KOPT-K1 (cell line): ENCODE measurements around the gene LGALS16.
"Not testable (repeated sequence)": the region's sequence is repeated elsewhere in the genome, so short reads cannot be mapped to it uniquely, and the experiment has no call there.

Experiments
- H3K27ac ChIP-seq: fragments of 200-600 bp; sonication (generic); 2 replicates; pipeline ENCODE4 v1.5.1; 2016; ENCODE audit warnings: antibody characterized with exemption, mild to moderate bottlenecking, low read depth, low read length; ENCODE audit not compliant: poor library complexity, severe bottlenecking
- H3K36me3 ChIP-seq: fragments of 200-600 bp; sonication (generic); 2 replicates; pipeline ENCODE4 v1.5.1; 2017; ENCODE audit warnings: antibody characterized with exemption, mild to moderate bottlenecking, low read length, moderate library complexity; ENCODE audit not compliant: insufficient read depth
- H3K9me3 ChIP-seq: fragments of 200-600 bp; sonication (generic); 2 replicates; pipeline ENCODE4 v1.5.1; 2017; ENCODE audit warnings: antibody characterized with exemption, low read length, mild to moderate bottlenecking; ENCODE audit not compliant: insufficient read depth, poor library complexity, severe bottlenecking

The LGALS16 gene, protein sequence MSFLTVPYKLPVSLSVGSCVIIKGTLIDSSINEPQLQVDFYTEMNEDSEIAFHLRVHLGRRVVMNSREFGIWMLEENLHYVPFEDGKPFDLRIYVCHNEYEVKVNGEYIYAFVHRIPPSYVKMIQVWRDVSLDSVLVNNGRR

GRCh38 chr19:39655613-39656012 is at the start of gene LGALS16:
LGALS16 (plus strand) TSS chr19:39655913; CDS start chr19:39655962, 49 bp downstream.
- no peaks in the 10 kb centered on the region for H3K9me3 ChIP-seq
- no peaks in the 10 kb centered on the region for H3K36me3 ChIP-seq
- H3K27ac ChIP-seq, result no peak within 1 kb of the TSS

GRCh38 chr19:39607021-39607420 is 48.7 kb upstream of the LGALS16 start:
- no peak overlapping the region for H3K27ac ChIP-seq
- H3K36me3 ChIP-seq, result no peaks in the 10 kb centered on the region
- H3K9me3 ChIP-seq, result no peaks in the 10 kb centered on the region

GRCh38 chr19:39607561-39607960 is 48.2 kb upstream of the LGALS16 start:
- Histone ChIP-seq H3K36me3 (no peaks in the 10 kb centered on the region), H3K9me3 (no peaks in the 10 kb centered on the region), H3K27ac (no peak overlapping the region)

GRCh38 chr19:39613597-39613996 is 42.1 kb upstream of the LGALS16 start:
- H3K27ac ChIP-seq, result no peak overlapping the region
- peaks cover 15% of the 10 kb centered on the region for H3K9me3 ChIP-seq

GRCh38 chr19:39617745-39618144 is 38.0 kb upstream of the LGALS16 start:
- Histone ChIP-seq H3K36me3 (no peaks in the 10 kb centered on the region), H3K27ac (no peak overlapping the region), H3K9me3 (peaks cover 14% of the 10 kb centered on the region)

More at GRCh38 chr19:39613597-39613996, 42.1 kb upstream of the LGALS16 start:
- no peaks in the 10 kb centered on the region for H3K36me3 ChIP-seq

DNA sequence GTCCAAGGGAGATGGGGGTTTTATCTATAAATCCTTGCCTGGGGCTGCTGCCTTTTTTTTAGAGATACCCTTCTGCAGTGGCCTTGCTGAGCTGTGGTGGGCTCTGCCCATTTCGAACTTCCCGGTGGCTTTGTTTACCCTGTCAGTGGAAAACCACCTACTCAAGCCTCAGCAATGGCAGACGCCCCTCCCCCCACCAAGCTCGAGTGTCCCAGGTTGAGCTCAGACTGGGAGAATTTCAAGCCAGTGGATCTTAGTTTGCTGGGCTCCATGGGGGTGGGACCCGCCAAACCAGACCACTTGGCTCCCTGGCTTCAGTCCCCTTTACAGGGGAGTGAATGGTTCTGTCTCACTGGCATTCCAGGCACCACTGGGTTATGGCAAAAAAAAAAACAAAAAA is 31.8 kb upstream of the LGALS16 start:
- Histone ChIP-seq H3K27ac (no peak overlapping the region), H3K36me3 (no peaks in the 10 kb centered on the region), H3K9me3 (peaks cover 3% of the 10 kb centered on the region)

DNA sequence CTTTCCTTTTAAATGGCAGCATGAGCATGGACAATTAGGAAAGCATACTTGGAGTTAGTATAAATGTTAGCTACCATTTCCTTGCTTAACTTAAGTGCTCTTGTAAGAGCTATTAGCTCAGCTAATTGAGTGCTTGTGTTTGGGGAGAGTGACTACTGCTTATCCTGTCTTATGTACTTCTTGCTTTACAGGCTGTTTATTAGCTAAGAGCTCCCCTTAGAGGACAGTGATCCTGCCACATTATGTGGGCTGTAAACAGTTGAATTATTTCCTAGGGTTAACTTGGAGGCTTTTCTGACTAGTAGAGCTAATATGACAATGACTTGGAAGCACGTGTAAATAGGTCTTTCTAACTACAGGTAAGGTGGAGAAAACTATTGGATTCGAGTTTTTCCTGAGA is 28.1 kb upstream of the LGALS16 start:
- H3K27ac ChIP-seq, H3K36me3 ChIP-seq, H3K9me3 ChIP-seq: not testable (repeated sequence)

DNA sequence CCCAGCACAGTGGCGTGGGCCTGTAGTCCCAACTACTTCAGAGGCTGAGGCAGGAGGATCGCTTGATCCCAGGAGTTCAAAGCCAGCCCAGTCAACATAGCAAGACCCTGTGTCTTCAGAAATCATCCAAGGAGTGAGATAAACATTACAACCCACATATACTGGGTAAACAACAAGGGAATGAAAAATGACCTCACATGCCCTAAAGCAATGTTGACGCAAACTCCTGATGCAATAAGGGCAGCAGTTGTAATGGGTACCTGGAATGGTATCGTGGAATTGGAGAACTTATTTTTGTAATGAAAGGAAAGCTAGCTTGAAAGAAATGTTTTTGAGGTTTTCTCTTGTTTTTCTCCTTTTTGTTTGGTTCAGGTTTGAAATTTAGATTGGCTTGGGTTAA is 24.5 kb upstream of the LGALS16 start:
- H3K9me3 ChIP-seq, result no peaks in the 10 kb centered on the region
- no peak overlapping the region for H3K27ac ChIP-seq
- H3K36me3 ChIP-seq, result no peaks in the 10 kb centered on the region

GRCh38 chr19:39631626-39632025 is 24.1 kb upstream of the LGALS16 start:
- Histone ChIP-seq H3K9me3 (no peaks in the 10 kb centered on the region), H3K27ac (no peak overlapping the region), H3K36me3 (no peaks in the 10 kb centered on the region)

DNA sequence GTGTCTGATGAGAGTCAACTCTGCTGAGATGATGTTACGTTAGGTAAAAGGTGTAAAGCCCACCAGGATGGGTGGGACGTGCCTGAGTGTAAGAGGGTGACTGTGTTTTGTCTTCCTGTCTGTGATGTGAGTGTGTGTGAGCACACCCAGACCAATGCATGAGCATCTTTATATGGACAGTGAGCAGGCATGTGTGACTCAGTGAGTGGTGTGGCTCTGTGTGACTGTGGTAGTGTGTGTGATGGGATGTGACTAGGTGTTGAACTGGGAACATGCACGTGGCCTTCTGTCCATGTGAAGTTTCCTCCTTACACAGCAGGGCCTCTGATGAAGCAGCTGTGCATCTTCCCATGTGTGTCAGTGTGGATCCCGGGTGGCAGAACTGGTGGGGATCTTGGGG is 17.8 kb upstream of the LGALS16 start:
- no peak overlapping the region for H3K27ac ChIP-seq
- H3K36me3 ChIP-seq, result no peaks in the 10 kb centered on the region
- no peaks in the 10 kb centered on the region for H3K9me3 ChIP-seq

DNA sequence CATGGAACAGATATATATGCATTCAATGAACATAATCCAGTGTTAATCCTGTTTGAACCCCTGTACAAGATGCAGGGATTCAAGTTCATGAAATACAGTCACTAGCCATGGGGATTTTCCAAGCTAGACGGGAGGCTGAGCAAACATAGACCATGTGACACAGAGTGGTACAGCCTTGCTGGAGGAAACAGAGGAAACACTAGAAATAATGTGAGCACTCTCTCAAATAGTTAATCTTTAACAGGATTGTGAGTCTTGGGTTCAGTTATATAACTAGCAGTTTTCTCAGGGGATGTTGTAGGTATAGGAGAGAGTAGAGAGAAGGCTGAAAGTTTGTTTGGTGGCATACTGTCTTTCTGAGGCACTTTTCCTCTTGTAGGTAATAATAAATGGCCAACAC is 13.9 kb upstream of the LGALS16 start:
- Histone ChIP-seq H3K9me3 (no peaks in the 10 kb centered on the region), H3K36me3 (no peaks in the 10 kb centered on the region), H3K27ac (no peak overlapping the region)

DNA sequence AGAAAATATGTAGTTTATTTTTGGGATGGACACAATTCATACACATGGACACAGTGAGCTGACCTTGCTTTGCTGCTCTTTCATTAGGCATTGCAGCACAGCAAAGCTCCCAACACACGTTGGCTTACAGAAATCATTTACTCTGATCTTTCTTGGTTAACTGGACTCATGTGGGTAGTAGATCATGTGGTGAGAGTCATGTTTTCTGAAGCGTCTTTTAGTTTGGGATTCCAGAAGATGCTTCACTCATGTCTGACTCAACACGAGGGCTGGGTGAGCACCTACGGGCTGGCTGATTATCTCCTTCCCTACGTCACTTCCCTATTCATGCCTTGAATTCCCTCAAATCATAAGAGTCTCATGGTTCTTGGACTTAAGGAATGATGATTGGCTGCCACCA is 12.1 kb upstream of the LGALS16 start:
- Histone ChIP-seq H3K27ac (no peak overlapping the region), H3K36me3 (no peaks in the 10 kb centered on the region), H3K9me3 (no peaks in the 10 kb centered on the region)

- no peaks in the 10 kb centered on the region for H3K9me3 ChIP-seq
- no peaks in the 10 kb centered on the region for H3K36me3 ChIP-seq
- no peak overlapping the region for H3K27ac ChIP-seq
These were observed 9.8 kb upstream of the LGALS16 start for GRCh38 chr19:39645800-39646411.

- no peak overlapping the region for H3K27ac ChIP-seq
- H3K36me3 ChIP-seq, result no peaks in the 10 kb centered on the region
- no peaks in the 10 kb centered on the region for H3K9me3 ChIP-seq
These were observed 7.8 kb upstream of the LGALS16 start for GRCh38 chr19:39647918-39648317.

- Histone ChIP-seq H3K27ac (no peak overlapping the region), H3K36me3 (no peaks in the 10 kb centered on the region), H3K9me3 (no peaks in the 10 kb centered on the region)
These were observed 4.1 kb downstream of the LGALS16 start for GRCh38 chr19:39659791-39660190.

GRCh38 chr19:39660661-39661060 is 4.9 kb downstream of the LGALS16 start:
- Histone ChIP-seq H3K9me3 (peaks cover 2% of the 10 kb centered on the region), H3K27ac (no peak overlapping the region), H3K36me3 (no peaks in the 10 kb centered on the region)
